IPS-NIHi11 (cell line): ENCODE results near the gene ACSM2B.
"Not testable (repeated sequence)": the region's sequence is repeated elsewhere in the genome, so short reads cannot be mapped to it uniquely, and the experiment has no call there.

Source experiments
- DNase-seq: peaks from one replicate; pipeline ENCODE4 v3.0.0; 2012; ENCODE audit warnings: mixed read lengths, low spot score

Gene ACSM2B

DNA sequence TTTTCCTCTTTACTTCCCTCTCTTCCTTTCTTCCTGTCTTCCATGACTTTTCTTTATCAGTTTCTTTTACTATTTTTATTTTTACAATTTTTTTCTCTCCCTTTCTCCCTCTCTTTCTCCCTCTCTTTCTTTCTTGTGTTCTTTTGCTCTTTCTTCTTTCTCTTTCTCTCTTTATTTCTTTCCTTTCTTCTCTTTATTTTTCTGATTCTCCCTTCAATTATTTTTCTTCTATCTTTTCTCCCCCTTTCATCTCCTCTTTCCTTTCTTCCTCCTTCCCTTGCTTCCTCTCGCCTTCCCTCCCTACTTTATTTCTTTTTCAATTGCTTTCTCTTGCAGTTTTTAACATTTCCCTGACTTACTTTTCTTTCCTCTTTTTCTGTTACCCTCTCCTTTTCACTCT lies 39.5 kb downstream of the ACSM2B start:
- DNase-seq: not testable (repeated sequence)

DNA sequence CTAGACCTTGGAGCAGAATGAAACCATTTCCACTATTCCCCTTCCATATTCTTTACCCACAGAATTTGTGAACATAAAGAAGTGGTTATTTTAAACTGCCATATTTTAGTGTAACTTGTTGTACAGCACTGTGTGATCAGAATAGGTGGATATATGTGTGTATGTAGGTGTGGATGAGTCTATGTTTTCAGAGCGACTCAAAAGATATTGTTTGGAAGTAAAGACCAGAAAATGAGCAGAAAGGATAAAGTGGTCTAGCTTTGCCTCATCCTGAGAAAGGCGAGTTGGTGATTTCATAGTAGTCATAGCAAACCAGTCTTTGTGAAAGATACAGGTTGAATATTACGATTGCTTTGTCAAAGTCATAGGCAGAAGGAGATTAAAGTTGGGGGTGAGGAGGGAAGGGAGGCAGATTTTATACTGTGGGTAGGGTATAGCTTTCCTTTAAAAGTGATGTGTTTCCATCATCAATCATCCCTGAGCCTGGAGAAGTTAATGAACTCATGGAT lies 43.8 kb downstream of the ACSM2B start:
- DNase-seq: not testable (repeated sequence)

DNA sequence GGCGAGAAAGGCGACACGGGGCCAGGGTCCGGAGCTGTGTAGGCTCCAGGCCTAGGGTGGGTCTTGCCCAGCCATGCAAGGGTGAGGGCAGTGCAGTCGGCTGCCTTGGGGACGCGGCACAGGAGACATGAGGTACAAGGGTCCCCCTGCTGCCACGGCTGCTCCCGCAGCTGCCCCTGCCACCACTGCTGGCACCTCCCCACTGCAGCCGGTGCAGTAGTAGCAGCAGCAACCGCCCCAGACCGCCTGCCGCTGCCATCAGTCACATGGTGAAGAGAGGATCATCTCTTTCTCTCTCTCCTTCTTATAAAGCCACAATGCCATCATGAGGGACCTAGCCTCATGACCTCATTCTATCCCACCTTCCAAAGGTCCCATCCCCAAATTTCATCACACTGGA lies 44.4 kb downstream of the ACSM2B start:
- DNase-seq: not testable (repeated sequence)

DNA sequence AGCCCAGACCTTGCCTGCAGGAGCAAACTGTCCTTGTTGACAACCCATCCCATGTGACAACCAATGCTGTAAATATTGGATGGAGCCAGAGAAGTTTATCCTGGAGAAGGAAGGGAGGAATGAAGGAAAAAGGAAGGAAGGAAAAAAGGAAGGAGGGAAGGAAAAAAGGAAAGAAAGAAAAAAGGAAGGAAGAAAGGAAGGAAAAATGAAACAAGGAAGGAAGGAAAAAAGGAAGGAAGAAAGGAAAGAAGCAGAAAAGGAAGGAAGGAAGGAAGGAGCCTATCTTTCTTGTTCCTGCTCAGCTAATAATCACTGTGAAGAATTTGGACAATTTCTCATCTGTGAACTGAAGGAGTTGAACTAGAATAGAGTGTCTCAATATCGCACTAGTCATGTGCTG lies 56.1 kb downstream of the ACSM2B start:
- no peak for DNase-seq

DNA sequence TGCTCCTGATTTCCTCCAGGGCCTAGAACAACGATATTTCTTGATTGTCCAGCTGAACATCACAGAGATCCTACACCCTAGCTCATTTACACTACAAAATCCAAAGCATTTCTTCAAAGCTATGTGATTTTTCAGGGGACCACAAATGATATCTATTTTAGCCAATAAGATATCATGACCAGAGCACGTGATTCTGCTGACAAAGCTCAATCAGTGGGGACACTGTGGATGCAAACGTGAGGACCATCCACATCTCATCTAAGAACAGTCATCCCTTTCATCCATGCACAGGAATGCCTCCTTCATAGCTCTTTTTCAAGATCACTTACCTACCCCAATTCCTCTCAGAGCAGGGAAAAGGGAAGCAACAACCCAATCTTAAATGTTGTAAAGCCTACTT lies 56.9 kb downstream of the ACSM2B start:
- DNase-seq: no peak

DNA sequence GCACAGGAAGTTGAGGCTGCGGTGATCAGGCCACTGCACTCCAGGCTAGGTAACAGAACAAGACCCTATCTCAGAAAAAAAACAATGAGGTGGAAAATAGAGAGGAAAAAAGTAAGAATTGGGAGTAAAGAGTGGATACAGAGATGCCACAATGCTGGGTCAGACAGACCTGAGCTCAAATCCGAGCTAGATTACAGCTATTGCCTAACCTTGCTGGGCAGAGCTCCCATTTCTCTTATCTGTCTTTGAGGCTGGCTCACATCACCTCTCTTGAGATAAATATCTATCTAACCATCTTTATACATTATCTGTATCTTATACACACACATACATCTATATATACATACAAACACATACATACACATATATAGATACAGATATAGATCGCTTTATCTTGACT lies 59.0 kb downstream of the ACSM2B start:
- no peak for DNase-seq

DNA sequence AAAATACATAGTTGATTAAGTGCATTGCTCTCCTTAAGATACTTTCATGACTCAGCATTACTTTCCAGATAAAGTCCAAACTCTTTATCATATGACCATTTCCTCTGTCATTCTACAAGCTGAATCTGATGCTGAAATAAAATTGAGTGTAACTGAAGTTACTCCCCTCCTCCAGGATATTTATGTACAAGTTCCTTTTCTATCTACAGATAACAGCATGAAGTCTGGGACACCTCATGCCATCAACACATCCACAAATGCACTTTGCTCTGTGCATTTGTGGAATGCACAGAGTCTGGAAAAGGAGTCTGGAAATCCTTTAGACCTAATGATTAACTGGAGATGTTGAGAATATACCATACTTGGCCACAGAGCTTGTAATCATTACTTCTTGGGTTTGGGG lies 60.5 kb downstream of the ACSM2B start:
- DNase-seq: no peak

DNA sequence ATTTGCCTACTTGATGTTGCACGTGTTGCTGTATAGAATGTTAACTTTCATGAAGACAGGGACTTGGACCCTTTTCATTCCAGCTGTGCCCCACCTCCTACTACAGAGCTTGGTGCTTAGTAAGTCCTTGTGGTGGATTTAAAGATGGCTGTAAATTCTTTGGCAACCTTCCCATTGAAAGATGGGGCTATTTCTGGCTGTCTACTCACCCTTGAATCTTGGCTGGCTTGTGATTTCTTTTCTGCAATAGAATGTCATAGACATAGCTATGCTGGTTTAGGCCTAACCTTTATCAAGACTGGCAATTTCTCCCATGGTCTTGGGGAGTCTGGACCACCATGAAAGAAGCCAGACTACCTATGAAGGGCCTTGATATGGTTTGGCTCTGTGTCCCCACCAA lies 65.8 kb downstream of the ACSM2B start:
- DNase-seq: no peak

DNA sequence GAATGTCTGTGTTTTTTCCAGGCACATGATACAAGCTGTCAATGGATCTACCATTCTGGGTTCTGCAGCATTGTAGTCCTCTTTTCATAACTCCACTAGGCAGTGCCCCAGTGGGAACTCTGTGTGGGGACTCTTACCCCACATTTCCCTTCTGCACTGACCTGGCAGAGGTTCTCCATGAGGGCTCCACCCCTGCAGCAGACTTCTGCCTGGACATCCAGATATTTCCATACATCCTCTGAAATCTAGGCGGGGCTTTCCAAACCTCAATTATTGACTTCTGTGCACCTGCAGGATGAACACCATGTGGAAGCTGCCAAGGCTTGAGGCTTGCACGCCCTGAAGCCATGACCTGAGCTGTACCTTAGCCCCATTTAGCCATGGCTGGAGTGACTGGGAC lies 68.9 kb downstream of the ACSM2B start:
- DNase-seq: no peak

DNA sequence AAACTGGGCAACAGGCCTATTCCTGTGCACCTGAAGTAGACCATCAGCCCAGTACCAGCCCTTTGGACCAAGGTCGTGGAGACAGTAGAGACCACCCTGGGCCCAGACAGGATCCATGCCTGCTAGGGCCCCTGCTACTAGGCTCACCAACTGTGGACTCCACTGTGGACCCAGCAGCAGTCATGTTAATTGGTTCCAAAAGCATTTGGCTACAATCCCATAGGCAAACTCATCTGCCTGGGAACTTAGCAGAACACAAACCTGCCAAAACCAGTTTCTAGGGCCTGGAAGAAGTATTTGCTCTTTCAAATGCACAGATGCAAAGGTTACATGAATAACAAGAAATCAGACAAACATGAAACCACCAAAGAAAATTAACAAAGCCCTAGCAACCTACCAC lies 71.7 kb downstream of the ACSM2B start:
- DNase-seq: no peak

DNA sequence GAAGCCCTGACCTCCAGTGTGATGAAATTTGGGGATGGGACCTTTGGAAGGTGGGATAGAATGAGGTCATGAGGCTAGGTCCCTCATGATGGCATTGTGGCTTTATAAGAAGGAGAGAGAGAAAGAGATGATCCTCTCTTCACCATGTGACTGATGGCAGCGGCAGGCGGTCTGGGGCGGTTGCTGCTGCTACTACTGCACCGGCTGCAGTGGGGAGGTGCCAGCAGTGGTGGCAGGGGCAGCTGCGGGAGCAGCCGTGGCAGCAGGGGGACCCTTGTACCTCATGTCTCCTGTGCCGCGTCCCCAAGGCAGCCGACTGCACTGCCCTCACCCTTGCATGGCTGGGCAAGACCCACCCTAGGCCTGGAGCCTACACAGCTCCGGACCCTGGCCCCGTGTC lies 84.7 kb downstream of the ACSM2B start:
- DNase-seq: not testable (repeated sequence)

DNA sequence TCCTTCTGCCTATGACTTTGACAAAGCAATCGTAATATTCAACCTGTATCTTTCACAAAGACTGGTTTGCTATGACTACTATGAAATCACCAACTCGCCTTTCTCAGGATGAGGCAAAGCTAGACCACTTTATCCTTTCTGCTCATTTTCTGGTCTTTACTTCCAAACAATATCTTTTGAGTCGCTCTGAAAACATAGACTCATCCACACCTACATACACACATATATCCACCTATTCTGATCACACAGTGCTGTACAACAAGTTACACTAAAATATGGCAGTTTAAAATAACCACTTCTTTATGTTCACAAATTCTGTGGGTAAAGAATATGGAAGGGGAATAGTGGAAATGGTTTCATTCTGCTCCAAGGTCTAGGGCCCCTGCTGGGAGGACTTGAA lies 85.2 kb downstream of the ACSM2B start:
- DNase-seq: not testable (repeated sequence)
